Stomach smooth muscle (tissue), 2 donors: ENCODE data around the gene CERS6.
"Not testable (repeated sequence)": the region's sequence is repeated elsewhere in the genome, so short reads cannot be mapped to it uniquely, and the experiment has no call there.

Experiments
- H3K27ac ChIP-seq: one replicate; pipeline ENCODE4 v1.7.0; 2013; ENCODE audit warnings: mild to moderate bottlenecking, low read length, inconsistent platforms
- H3K27me3 ChIP-seq, 2 donors: one replicate each; pipeline ENCODE4 v1.7.0; 2013; ENCODE audit warnings: low read length in 2 of 2; ENCODE audit not compliant: insufficient read depth in 2 of 2, control insufficient read depth in 1 of 2
- H3K36me3 ChIP-seq, 2 donors: one replicate each; pipeline ENCODE4 v1.7.0; 2013; ENCODE audit warnings: low read length in 2 of 2; ENCODE audit not compliant: control insufficient read depth in 2 of 2, insufficient read depth in 2 of 2
- H3K4me1 ChIP-seq: one replicate; pipeline ENCODE4 v1.7.0; 2013; ENCODE audit warnings: low read length; ENCODE audit not compliant: control insufficient read depth, insufficient read depth
- H3K4me3 ChIP-seq, 2 donors: one replicate each; pipeline ENCODE4 v1.7.0; 2013; ENCODE audit warnings: low read length in 2 of 2
- H3K9ac ChIP-seq, 2 donors: one replicate each; pipeline ENCODE4 v1.7.0; 2013; ENCODE audit warnings: low read length in 2 of 2, mild to moderate bottlenecking in 1 of 2
- H3K9me3 ChIP-seq, 2 donors: one replicate each; pipeline ENCODE4 v1.7.0; 2013; ENCODE audit warnings: low read length in 2 of 2; ENCODE audit not compliant: control insufficient read depth in 2 of 2
- donor health status: healthy.
- donor health status: Pancreatic carcinoma.

CERS6 gene

GRCh38 chr2:168455645-168456520 lies at the start of gene CERS6:
CERS6 (plus strand) TSS chr2:168456272; CDS start chr2:168456449, 177 bp downstream.
- peaks cover 9% of the 10 kb centered on the region for H3K4me1 ChIP-seq
- H3K4me3 ChIP-seq, result peak within 1 kb of the TSS; percentile 87 to 92
- H3K9me3 ChIP-seq, result no peaks in the 10 kb centered on the region
- H3K9ac ChIP-seq, result peak within 1 kb of the TSS; percentile 71 to 87
- H3K27me3 ChIP-seq, result no peaks in the 10 kb centered on the region
- H3K27ac ChIP-seq, result peak within 1 kb of the TSS; percentile 75
- no peaks in the 10 kb centered on the region for H3K36me3 ChIP-seq

GRCh38 chr2:168412301-168412700 lies 43.8 kb upstream of the CERS6 start:
- H3K27ac ChIP-seq, result not testable (repeated sequence)

GRCh38 chr2:168413101-168413500 lies 43.0 kb upstream of the CERS6 start:
- not testable (repeated sequence) for H3K4me1 ChIP-seq, H3K27ac ChIP-seq, H3K4me3 ChIP-seq, H3K27me3 ChIP-seq, H3K9ac ChIP-seq, H3K9me3 ChIP-seq, H3K36me3 ChIP-seq

More at GRCh38 chr2:168412301-168412700, 43.8 kb upstream of the CERS6 start:
- not testable (repeated sequence) for H3K9me3 ChIP-seq, H3K36me3 ChIP-seq, H3K9ac ChIP-seq, H3K4me1 ChIP-seq, H3K27me3 ChIP-seq, H3K4me3 ChIP-seq

- no peak overlapping the region for H3K9ac ChIP-seq
- no peaks in the 10 kb centered on the region for H3K27me3 ChIP-seq
- no peak overlapping the region for H3K4me3 ChIP-seq
- H3K36me3 ChIP-seq, result no peaks in the 10 kb centered on the region
- no peaks in the 10 kb centered on the region for H3K9me3 ChIP-seq
- no peak overlapping the region for H3K27ac ChIP-seq
- no peaks in the 10 kb centered on the region for H3K4me1 ChIP-seq
Measured at GRCh38 chr2:168416555-168416954, 39.5 kb upstream of the CERS6 start.

- H3K36me3 ChIP-seq, result no peaks in the 10 kb centered on the region
- H3K4me3 ChIP-seq, result no peak overlapping the region
Measured at GRCh38 chr2:168422584-168422983, 33.5 kb upstream of the CERS6 start.

GRCh38 chr2:168424112-168424951 lies 31.7 kb upstream of the CERS6 start:
- H3K36me3 ChIP-seq, result no peaks in the 10 kb centered on the region
- no peaks in the 10 kb centered on the region for H3K27me3 ChIP-seq
- no peak overlapping the region for H3K4me3 ChIP-seq
- no peaks in the 10 kb centered on the region for H3K4me1 ChIP-seq
- H3K27ac ChIP-seq, result no peak overlapping the region
- H3K9ac ChIP-seq, result no peak overlapping the region
- H3K9me3 ChIP-seq, result no peaks in the 10 kb centered on the region

More at GRCh38 chr2:168422584-168422983, 33.5 kb upstream of the CERS6 start:
- Histone ChIP-seq H3K9ac (no peak overlapping the region), H3K27ac (no peak overlapping the region), H3K27me3 (no peaks in the 10 kb centered on the region), H3K9me3 (no peaks in the 10 kb centered on the region), H3K4me1 (no peaks in the 10 kb centered on the region)

- H3K9me3 ChIP-seq, result no peaks in the 10 kb centered on the region
- H3K27ac ChIP-seq, result no peak overlapping the region
- H3K9ac ChIP-seq, result no peak overlapping the region
- H3K36me3 ChIP-seq, result no peaks in the 10 kb centered on the region
- no peak overlapping the region for H3K4me3 ChIP-seq
- H3K27me3 ChIP-seq, result no peaks in the 10 kb centered on the region
- no peaks in the 10 kb centered on the region for H3K4me1 ChIP-seq
Measured at GRCh38 chr2:168424971-168425370, 31.1 kb upstream of the CERS6 start.

- H3K4me1 ChIP-seq, result no peaks in the 10 kb centered on the region
- no peak overlapping the region for H3K4me3 ChIP-seq
- no peaks in the 10 kb centered on the region for H3K9me3 ChIP-seq
- no peaks in the 10 kb centered on the region for H3K27me3 ChIP-seq
- no peaks in the 10 kb centered on the region for H3K36me3 ChIP-seq
- no peak overlapping the region for H3K27ac ChIP-seq
- H3K9ac ChIP-seq, result no peak overlapping the region
Measured at GRCh38 chr2:168426861-168427260, 29.2 kb upstream of the CERS6 start.

- Histone ChIP-seq H3K27ac (no peak overlapping the region), H3K4me3 (no peak overlapping the region), H3K4me1 (no peaks in the 10 kb centered on the region), H3K27me3 (no peaks in the 10 kb centered on the region), H3K9me3 (no peaks in the 10 kb centered on the region), H3K9ac (no peak overlapping the region), H3K36me3 (no peaks in the 10 kb centered on the region)
Measured at GRCh38 chr2:168427451-168427850, 28.6 kb upstream of the CERS6 start.

- H3K27ac ChIP-seq, result no peak overlapping the region
- no peaks in the 10 kb centered on the region for H3K4me1 ChIP-seq
- H3K4me3 ChIP-seq, result no peak overlapping the region
- no peaks in the 10 kb centered on the region for H3K9me3 ChIP-seq
- H3K9ac ChIP-seq, result no peak overlapping the region
- H3K36me3 ChIP-seq, result no peaks in the 10 kb centered on the region
- H3K27me3 ChIP-seq, result no peaks in the 10 kb centered on the region
Measured at GRCh38 chr2:168428431-168428830, 27.6 kb upstream of the CERS6 start.
